ENCODE results near the gene ATAD5.

Gene ATAD5

DNA sequence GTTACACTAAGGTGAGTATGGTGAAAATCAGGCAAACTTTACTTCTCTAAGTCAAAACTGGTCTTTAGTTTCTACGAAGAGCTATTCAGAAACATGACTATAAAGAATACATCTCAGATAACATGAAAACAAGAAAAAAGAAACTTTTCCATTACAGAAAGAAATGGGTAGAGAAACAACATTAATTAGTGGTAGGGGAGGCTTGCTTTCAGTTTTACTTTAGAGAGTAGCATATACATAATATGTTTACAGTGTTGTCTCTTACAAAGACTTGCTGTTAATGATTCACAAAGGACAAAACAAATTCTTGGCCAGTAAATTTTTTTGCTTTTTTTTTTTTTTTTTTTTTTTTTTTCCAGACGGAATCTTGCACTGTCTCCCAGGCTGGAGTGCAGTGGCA is 41.5 kb upstream of the ATAD5 start:
- no peaks in the 10 kb centered on the region for H3K9me3 ChIP-seq (ENCODE audit: insufficient read depth, low read length)
- no peak overlapping the region for H3K27ac ChIP-seq (ENCODE audit: low read depth, low read length)
- no peak overlapping the region for H2AFZ ChIP-seq (ENCODE audit: low read depth, low read length, severe bottlenecking)
- H3K4me2 ChIP-seq (ENCODE audit: low read depth, low read length, poor library complexity, severe bottlenecking): no peak overlapping the region
- no peaks in the 10 kb centered on the region for H3K9me2 ChIP-seq (replicated peaks; ENCODE audit: insufficient read depth, low read length)
- no peak overlapping the region for H3K4me3 ChIP-seq (ENCODE audit: insufficient read depth, low read length, poor library complexity, severe bottlenecking)
- no peak overlapping the region for H3K9ac ChIP-seq (ENCODE audit: low read length)
- peaks cover 71% of the 10 kb centered on the region for H3F3A ChIP-seq (ENCODE audit: insufficient read depth)
- no peaks in the 10 kb centered on the region for H3K79me2 ChIP-seq (ENCODE audit: insufficient read depth, low read length)
- no peaks in the 10 kb centered on the region for H3K27me3 ChIP-seq (ENCODE audit: low read length)
- H4K20me1 ChIP-seq (ENCODE audit: low read depth, low read length): no peaks in the 10 kb centered on the region
- TF ChIP-seq CTCF (IDR thresholded peaks at IDR 0.05; ENCODE audit: insufficient read depth, low read length, poor library complexity, severe bottlenecking): no peak
- H3K36me3 ChIP-seq (ENCODE audit: low read length): peaks cover 36% of the 10 kb centered on the region

GRCh38 chr17:30793282-30793977 is 38.3 kb upstream of the ATAD5 start:
- Histone ChIP-seq H2AFZ (ENCODE audit: low read depth, low read length, severe bottlenecking) (no peak overlapping the region), H3K9ac (ENCODE audit: low read length) (no peak overlapping the region), H3K4me2 (ENCODE audit: low read depth, low read length, poor library complexity, severe bottlenecking) (no peak overlapping the region), H3K27ac (ENCODE audit: low read depth, low read length) (no peak overlapping the region), H3F3A (ENCODE audit: insufficient read depth) (peaks cover 69% of the 10 kb centered on the region), H3K79me2 (ENCODE audit: insufficient read depth, low read length) (no peaks in the 10 kb centered on the region), H3K36me3 (ENCODE audit: low read length) (peaks cover 36% of the 10 kb centered on the region), H3K27me3 (ENCODE audit: low read length) (no peaks in the 10 kb centered on the region), H4K20me1 (ENCODE audit: low read depth, low read length) (no peaks in the 10 kb centered on the region), H3K4me3 (ENCODE audit: insufficient read depth, low read length, poor library complexity, severe bottlenecking) (no peak overlapping the region), H3K9me2 (replicated peaks; ENCODE audit: insufficient read depth, low read length) (no peaks in the 10 kb centered on the region), H3K9me3 (ENCODE audit: insufficient read depth, low read length) (no peaks in the 10 kb centered on the region)
- TF ChIP-seq CTCF (IDR thresholded peaks at IDR 0.05; ENCODE audit: insufficient read depth, low read length, poor library complexity, severe bottlenecking): no peak
- no peak for TF ChIP-seq EZH2phosphoT487 (conservative IDR thresholded peaks at IDR 0.05; ENCODE audit: low read length)

GRCh38 chr17:30794372-30794771 is 37.4 kb upstream of the ATAD5 start:
- H3K79me2 ChIP-seq (ENCODE audit: insufficient read depth, low read length): no peaks in the 10 kb centered on the region
- no peaks in the 10 kb centered on the region for H4K20me1 ChIP-seq (ENCODE audit: low read depth, low read length)
- H2AFZ ChIP-seq (ENCODE audit: low read depth, low read length, severe bottlenecking): no peak overlapping the region
- no peaks in the 10 kb centered on the region for H3K9me2 ChIP-seq (replicated peaks; ENCODE audit: insufficient read depth, low read length)
- peaks cover 32% of the 10 kb centered on the region for H3K36me3 ChIP-seq (ENCODE audit: low read length)
- no peak overlapping the region for H3K4me2 ChIP-seq (ENCODE audit: low read depth, low read length, poor library complexity, severe bottlenecking)
- no peak overlapping the region for H3K4me3 ChIP-seq (ENCODE audit: insufficient read depth, low read length, poor library complexity, severe bottlenecking)
- H3K27ac ChIP-seq (ENCODE audit: low read depth, low read length): no peak overlapping the region
- no peak overlapping the region for H3K9ac ChIP-seq (ENCODE audit: low read length)
- H3K9me3 ChIP-seq (ENCODE audit: insufficient read depth, low read length): no peaks in the 10 kb centered on the region
- H3K27me3 ChIP-seq (ENCODE audit: low read length): no peaks in the 10 kb centered on the region
- peaks cover 64% of the 10 kb centered on the region for H3F3A ChIP-seq (ENCODE audit: insufficient read depth)
- no peak for TF ChIP-seq EZH2phosphoT487 (conservative IDR thresholded peaks at IDR 0.05; ENCODE audit: low read length)
- no peak for TF ChIP-seq CTCF (IDR thresholded peaks at IDR 0.05; ENCODE audit: insufficient read depth, low read length, poor library complexity, severe bottlenecking)
